Skeletal muscle satellite cell (primary cell): ENCODE results near the gene SORBS2.

Experiments
- H3K27me3 ChIP-seq: 2 replicates; pipeline ENCODE4 v1.7.0; 2013; ENCODE audit warnings: low read length; ENCODE audit not compliant: control insufficient read depth, insufficient read depth
- H3K36me3 ChIP-seq: 2 replicates; pipeline ENCODE4 v1.7.0; 2013; ENCODE audit warnings: mild to moderate bottlenecking, control low read depth, low read length; ENCODE audit not compliant: insufficient read depth
- H3K4me1 ChIP-seq: 2 replicates; pipeline ENCODE4 v1.7.0; 2013; ENCODE audit warnings: low read length; ENCODE audit not compliant: control insufficient read depth, insufficient read depth
- H3K4me2 ChIP-seq: 2 replicates; pipeline ENCODE4 v1.7.0; 2013; ENCODE audit warnings: mild to moderate bottlenecking, low read length
- H3K4me3 ChIP-seq: 2 replicates; pipeline ENCODE4 v1.7.0; 2013; ENCODE audit warnings: low read length
- H3K9ac ChIP-seq: 2 replicates; pipeline ENCODE4 v1.7.0; 2013; ENCODE audit warnings: mild to moderate bottlenecking, low read depth, low read length, moderate library complexity
- H3K9me3 ChIP-seq: replicated peaks from 2 replicates; pipeline ENCODE4 v1.7.0; 2013; ENCODE audit warnings: mild to moderate bottlenecking, control low read depth, low read length

The SORBS2 gene

DNA sequence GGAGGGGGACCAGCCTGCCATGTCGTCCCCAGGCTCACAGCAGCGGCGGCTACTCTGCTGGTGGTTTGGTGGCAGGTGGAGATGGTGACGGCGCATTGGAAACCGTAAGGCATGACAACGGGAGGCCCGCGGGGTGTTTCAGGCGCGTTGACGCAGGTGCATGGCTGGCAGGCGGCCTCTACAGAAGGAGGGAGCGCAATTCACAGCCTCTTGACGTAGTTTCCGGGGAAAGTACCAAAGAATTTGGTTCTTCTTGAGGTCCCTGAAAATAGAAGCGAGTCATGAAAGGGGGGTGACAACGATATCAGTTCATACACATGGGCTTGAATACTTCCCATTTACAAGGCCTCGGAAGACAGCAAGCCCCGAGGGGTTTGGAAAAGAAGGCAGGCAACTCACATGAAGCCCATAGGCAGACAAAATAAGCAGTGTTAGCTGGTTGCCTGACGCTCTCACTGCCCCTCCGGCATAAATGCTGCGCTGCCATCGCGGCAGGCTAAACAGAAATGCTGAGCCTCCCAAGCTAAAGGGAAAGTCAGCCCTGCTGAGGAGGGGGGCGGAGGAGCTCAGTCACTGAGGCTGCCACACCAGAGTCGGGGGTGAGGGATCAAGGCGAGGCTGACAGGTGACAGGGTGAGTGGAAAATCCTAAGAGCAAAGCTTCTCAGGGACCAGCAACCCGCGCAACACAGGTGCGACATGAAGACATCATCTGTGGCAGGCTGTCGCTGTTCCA, 224.4 kb downstream of the SORBS2 start:
- no peaks in the 10 kb centered on the region for H3K27me3 ChIP-seq
- no peaks in the 10 kb centered on the region for H3K9me3 ChIP-seq
- no peaks in the 10 kb centered on the region for H3K36me3 ChIP-seq
- no peak overlapping the region for H3K4me3 ChIP-seq
- no peak overlapping the region for H3K9ac ChIP-seq
- no peak overlapping the region for H3K4me2 ChIP-seq
- peaks cover 11% of the 10 kb centered on the region for H3K4me1 ChIP-seq

- Histone ChIP-seq H3K9ac (no peak overlapping the region), H3K4me2 (no peak overlapping the region), H3K9me3 (no peaks in the 10 kb centered on the region), H3K27me3 (no peaks in the 10 kb centered on the region), H3K36me3 (no peaks in the 10 kb centered on the region), H3K4me1 (peaks cover 11% of the 10 kb centered on the region), H3K4me3 (no peak overlapping the region)
These were observed 225.0 kb downstream of the SORBS2 start for GRCh38 chr4:185587030-185587426.

GRCh38 chr4:185585211-185585610, 226.8 kb downstream of the SORBS2 start:
- no peaks in the 10 kb centered on the region for H3K27me3 ChIP-seq
- no peak overlapping the region for H3K4me2 ChIP-seq
- H3K4me1 ChIP-seq, result no peaks in the 10 kb centered on the region
- no peaks in the 10 kb centered on the region for H3K9me3 ChIP-seq
- no peak overlapping the region for H3K4me3 ChIP-seq
- H3K9ac ChIP-seq, result no peak overlapping the region
- no peaks in the 10 kb centered on the region for H3K36me3 ChIP-seq

- Histone ChIP-seq H3K4me1 (no peaks in the 10 kb centered on the region), H3K36me3 (no peaks in the 10 kb centered on the region), H3K4me2 (no peak overlapping the region), H3K4me3 (no peak overlapping the region), H3K27me3 (no peaks in the 10 kb centered on the region), H3K9ac (no peak overlapping the region), H3K9me3 (no peaks in the 10 kb centered on the region)
These were observed 228.2 kb downstream of the SORBS2 start for GRCh38 chr4:185583813-185584212.

GRCh38 chr4:185582651-185583400, 229.2 kb downstream of the SORBS2 start:
- Histone ChIP-seq H3K27me3 (no peaks in the 10 kb centered on the region), H3K4me2 (no peak overlapping the region), H3K9ac (no peak overlapping the region), H3K4me3 (no peak overlapping the region), H3K4me1 (peaks cover 4% of the 10 kb centered on the region), H3K9me3 (no peaks in the 10 kb centered on the region), H3K36me3 (no peaks in the 10 kb centered on the region)

- Histone ChIP-seq H3K9me3 (no peaks in the 10 kb centered on the region), H3K4me2 (no peak overlapping the region), H3K36me3 (no peaks in the 10 kb centered on the region), H3K27me3 (no peaks in the 10 kb centered on the region), H3K4me3 (no peak overlapping the region), H3K9ac (no peak overlapping the region), H3K4me1 (peaks cover 18% of the 10 kb centered on the region)
These were observed 231.3 kb downstream of the SORBS2 start for GRCh38 chr4:185580699-185581098.

DNA sequence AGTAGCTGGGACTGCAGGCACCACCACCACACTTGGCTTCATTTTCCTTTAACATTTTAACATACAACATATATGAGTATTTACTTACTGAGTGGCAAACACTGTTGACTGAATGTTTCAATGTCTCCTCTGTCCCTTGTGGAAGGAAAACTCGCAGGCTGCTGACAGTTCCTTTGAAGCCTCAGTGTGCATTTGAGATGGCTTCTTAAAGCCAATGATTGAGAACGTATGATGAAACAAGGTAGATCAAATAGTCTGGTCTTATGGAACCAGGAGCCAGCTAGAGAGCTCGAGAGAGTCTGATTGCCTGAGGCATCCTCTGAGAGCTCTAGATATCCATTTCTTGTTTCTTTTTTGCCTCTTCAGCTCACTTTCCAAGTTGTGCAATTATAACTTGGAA, 233.7 kb downstream of the SORBS2 start:
- Histone ChIP-seq H3K4me2 (no peak overlapping the region), H3K9me3 (no peaks in the 10 kb centered on the region), H3K9ac (no peak overlapping the region), H3K4me1 (peaks cover 35% of the 10 kb centered on the region), H3K36me3 (no peaks in the 10 kb centered on the region), H3K27me3 (no peaks in the 10 kb centered on the region), H3K4me3 (no peak overlapping the region)

DNA sequence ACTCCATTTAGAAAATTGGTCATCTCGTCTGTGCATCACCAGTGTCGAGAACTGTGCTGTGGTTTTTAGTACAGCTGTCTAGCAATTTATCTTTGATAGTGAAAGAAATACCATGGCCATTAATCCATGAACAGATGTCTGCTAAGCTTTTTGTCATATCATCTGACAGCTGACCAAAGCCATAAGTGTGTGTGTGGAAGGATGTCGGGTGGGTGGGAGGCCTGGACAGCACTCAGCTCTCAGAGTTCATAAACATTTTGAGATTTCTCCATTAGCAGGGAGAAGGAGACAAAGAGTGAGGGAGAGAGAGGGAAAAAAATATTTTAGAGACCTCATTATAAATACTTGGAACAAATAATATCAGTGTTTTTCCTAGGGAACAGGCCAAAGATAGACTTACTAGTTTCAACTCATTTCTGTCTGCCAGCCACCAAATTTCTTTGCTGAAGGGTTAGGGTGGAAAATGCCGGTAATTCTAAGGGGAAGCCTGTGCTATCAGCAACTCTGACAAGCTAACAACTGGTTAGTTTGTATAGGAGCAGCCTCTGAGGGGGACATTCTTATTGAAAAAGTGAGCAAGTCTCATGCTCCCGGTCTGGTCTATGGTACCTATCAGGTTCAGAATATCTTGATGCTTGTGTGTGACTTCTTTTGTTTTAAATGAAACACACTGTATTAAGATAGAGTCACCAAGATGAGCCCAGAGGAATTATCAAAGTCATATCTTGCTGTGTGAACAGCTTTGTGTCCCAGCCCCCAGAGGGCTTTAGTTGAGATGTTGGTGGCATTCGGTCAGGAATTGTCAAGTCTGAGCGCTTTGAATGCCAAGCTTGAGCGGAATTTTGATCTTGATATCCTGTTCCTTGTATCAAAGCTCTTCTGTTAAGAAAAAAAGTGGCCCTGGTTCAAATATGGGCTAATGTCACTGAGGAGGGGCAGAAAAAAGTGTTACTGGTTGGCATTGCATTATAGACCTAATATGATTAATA, 234.7 kb downstream of the SORBS2 start:
- Histone ChIP-seq H3K9ac (peak overlapping the region; percentile 82), H3K4me3 (peak overlapping the region; percentile 2), H3K27me3 (no peaks in the 10 kb centered on the region), H3K4me1 (peaks cover 38% of the 10 kb centered on the region), H3K4me2 (peak overlapping the region; percentile 35), H3K36me3 (no peaks in the 10 kb centered on the region), H3K9me3 (no peaks in the 10 kb centered on the region)

DNA sequence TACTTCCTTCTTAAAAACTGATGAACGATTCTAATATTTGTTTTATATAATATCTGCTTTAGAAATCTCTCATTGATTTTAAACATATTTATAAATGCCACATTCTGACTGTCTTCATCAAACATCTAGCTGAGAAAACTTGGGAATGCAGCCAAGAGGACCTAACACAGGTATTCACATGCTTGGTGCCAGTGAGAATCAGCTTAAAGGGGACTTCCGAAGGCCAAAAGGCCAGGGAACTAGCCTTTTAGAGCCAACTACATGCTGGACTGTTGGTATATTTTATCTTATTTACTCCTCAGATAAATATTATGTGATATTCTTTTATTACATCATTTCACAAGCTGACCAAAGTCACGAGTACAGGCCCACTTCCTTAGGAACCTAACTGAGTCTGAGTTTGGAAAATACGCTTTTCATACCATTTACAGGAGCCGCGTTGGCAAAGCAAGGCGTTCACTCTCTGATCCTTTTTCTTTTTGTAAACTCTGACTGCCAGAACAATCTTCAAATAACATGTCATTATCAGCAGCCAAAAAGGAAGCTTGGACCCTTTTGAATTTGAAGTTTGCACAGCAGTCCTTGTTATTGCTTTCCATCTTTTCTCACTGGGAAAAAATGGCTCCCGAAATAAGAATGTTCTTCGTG, 235.6 kb downstream of the SORBS2 start:
- Histone ChIP-seq H3K4me1 (peaks cover 38% of the 10 kb centered on the region), H3K27me3 (no peaks in the 10 kb centered on the region), H3K36me3 (no peaks in the 10 kb centered on the region), H3K4me2 (peak overlapping the region; percentile 22), H3K9me3 (no peaks in the 10 kb centered on the region), H3K9ac (peak overlapping the region; percentile 82), H3K4me3 (peak overlapping the region; percentile 11)

- H3K9ac ChIP-seq, result peak overlapping the region; percentile 65
- H3K4me1 ChIP-seq, result peaks cover 43% of the 10 kb centered on the region
- H3K27me3 ChIP-seq, result no peaks in the 10 kb centered on the region
- no peaks in the 10 kb centered on the region for H3K9me3 ChIP-seq
- H3K36me3 ChIP-seq, result no peaks in the 10 kb centered on the region
- peak overlapping the region; percentile 68 for H3K4me2 ChIP-seq
- H3K4me3 ChIP-seq, result peak overlapping the region; percentile 25
These were observed 238.3 kb downstream of the SORBS2 start for GRCh38 chr4:185573651-185574199.
